CD4-positive, alpha-beta T cell treated with Interleukin-6 for 4 hours (primary cell): Measurements from ENCODE around the gene IMMP2L.
A peak's percentile ranks its signal among the peaks of the same experiment; 100 is the strongest.

Experiments used
- DNase-seq: peaks from one replicate; pipeline ENCODE4 v3.0.0-alpha.2; 2020; ENCODE audit warnings: mixed read lengths

IMMP2L gene

GRCh38 chr7:110894111-110894510 is 668.2 kb downstream of the IMMP2L start:
- DNase-seq, result no peak

- no peak for DNase-seq
These were observed 671.1 kb downstream of the IMMP2L start for GRCh38 chr7:110891197-110891596.

- DNase-seq, result no peak
These were observed 672.2 kb downstream of the IMMP2L start for GRCh38 chr7:110890101-110890500.

GRCh38 chr7:110889335-110889734 is 673.0 kb downstream of the IMMP2L start:
- DNase-seq, result no peak

GRCh38 chr7:110888641-110889040 is 673.7 kb downstream of the IMMP2L start:
- no peak for DNase-seq

GRCh38 chr7:110885474-110885873 is 676.8 kb downstream of the IMMP2L start:
- DNase-seq, result no peak

- no peak for DNase-seq
These were observed 680.6 kb downstream of the IMMP2L start for GRCh38 chr7:110881721-110882120.

GRCh38 chr7:110880971-110881370 is 681.3 kb downstream of the IMMP2L start:
- no peak for DNase-seq

- no peak for DNase-seq
These were observed 685.3 kb downstream of the IMMP2L start for GRCh38 chr7:110877016-110877415.

GRCh38 chr7:110875346-110875745 is 686.9 kb downstream of the IMMP2L start:
- DNase-seq, result no peak

GRCh38 chr7:110871856-110872255 is 690.4 kb downstream of the IMMP2L start:
- no peak for DNase-seq

GRCh38 chr7:110870926-110871325 is 691.4 kb downstream of the IMMP2L start:
- no peak for DNase-seq

- no peak for DNase-seq
These were observed 693.8 kb downstream of the IMMP2L start for GRCh38 chr7:110868458-110868857.

GRCh38 chr7:110867771-110868170 is 694.5 kb downstream of the IMMP2L start:
- peak; percentile 9 for DNase-seq

- no peak for DNase-seq
These were observed 699.0 kb downstream of the IMMP2L start for GRCh38 chr7:110863258-110863657.

- DNase-seq, result no peak
These were observed 701.1 kb downstream of the IMMP2L start for GRCh38 chr7:110861163-110861562.

GRCh38 chr7:110857106-110857505 is 705.2 kb downstream of the IMMP2L start:
- DNase-seq, result no peak

GRCh38 chr7:110856704-110857103 is 705.6 kb downstream of the IMMP2L start:
- no peak for DNase-seq

GRCh38 chr7:110854651-110855050 is 707.6 kb downstream of the IMMP2L start:
- no peak for DNase-seq

- DNase-seq, result no peak
These were observed 708.1 kb downstream of the IMMP2L start for GRCh38 chr7:110854166-110854565.

GRCh38 chr7:110853263-110853662 is 709.0 kb downstream of the IMMP2L start:
- DNase-seq, result no peak

- no peak for DNase-seq
These were observed 709.9 kb downstream of the IMMP2L start for GRCh38 chr7:110852156-110852940.

- DNase-seq, result no peak
These were observed 712.1 kb downstream of the IMMP2L start for GRCh38 chr7:110850224-110850623.

- DNase-seq, result no peak
These were observed 719.5 kb downstream of the IMMP2L start for GRCh38 chr7:110842796-110843195.
